Common myeloid progenitor, CD34-positive (primary cell): ENCODE measurements around the gene B4GALNT1.

Experiments
- CTCF ChIA-PET: fragments of 350-600 bp; sonication (Branson Sonifier 250); formaldehyde crosslinking; loops from one replicate; lab custom pipeline; 2021; ENCODE audit warnings: antibody characterized with exemption; lab: Charles Lee
- POLR2A ChIA-PET: fragments of 350-600 bp; sonication (Branson Sonifier 250); formaldehyde crosslinking; loops from one replicate; lab custom pipeline; 2021; ENCODE audit warnings: antibody characterized with exemption; lab: Charles Lee
- DNase-seq, 3 donors: peaks; one replicate each; pipeline versions ENCODE4 v3.0.0 to v3.0.0-alpha.2; 2013
- H3K27ac ChIP-seq, 2 experiments: 1 replicate in 1 of 2; 2 replicates in 1 of 2; pipeline ENCODE4 v1.7.0; 2013; ENCODE audit warnings: inconsistent platforms in 2 of 2, low read length in 2 of 2, mild to moderate bottlenecking in 2 of 2, low read depth in 1 of 2, moderate library complexity in 1 of 2; ENCODE audit not compliant: severe bottlenecking in 2 of 2, insufficient read depth in 1 of 2, poor library complexity in 1 of 2
- H3K27me3 ChIP-seq, 5 experiments: replicated peaks in 2 of 5; 1 replicate in 3 of 5; 2 replicates in 2 of 5; pipeline versions ENCODE4 v1.6.1 to v1.7.0; 2013; ENCODE audit warnings: low read length in 4 of 5, mild to moderate bottlenecking in 2 of 5, moderate library complexity in 2 of 5, inconsistent platforms in 1 of 5; ENCODE audit not compliant: insufficient read depth in 5 of 5, control insufficient read depth in 4 of 5
- H3K36me3 ChIP-seq, 4 experiments: 1 replicate in 2 of 4; 2 replicates in 2 of 4; pipeline versions ENCODE4 v1.6.1 to v1.7.0; 2013; ENCODE audit warnings: low read length in 3 of 4, control low read depth in 1 of 4, mild to moderate bottlenecking in 1 of 4; ENCODE audit not compliant: control insufficient read depth in 4 of 4, insufficient read depth in 4 of 4
- H3K4me1 ChIP-seq, 4 experiments: 1 replicate in 3 of 4; 2 replicates in 1 of 4; pipeline versions ENCODE4 v1.6.1 to v1.7.1; 2013; ENCODE audit warnings: low read length in 3 of 4, mild to moderate bottlenecking in 3 of 4, control low read depth in 1 of 4, inconsistent platforms in 1 of 4, moderate library complexity in 1 of 4; ENCODE audit not compliant: control insufficient read depth in 4 of 4, insufficient read depth in 4 of 4; ENCODE audit errors: control extremely low read depth in 1 of 4
- H3K4me3 ChIP-seq, 7 experiments: 1 replicate in 4 of 7; 2 replicates in 3 of 7; pipeline versions ENCODE4 v1.5.1 to v1.7.0; 2013; ENCODE audit warnings: mild to moderate bottlenecking in 7 of 7, low read length in 6 of 7, moderate library complexity in 6 of 7, inconsistent platforms in 2 of 7, low read depth in 2 of 7, control low read depth in 1 of 7; ENCODE audit not compliant: insufficient read depth in 4 of 7, control insufficient read depth in 1 of 7; ENCODE audit errors: extremely low read depth in 1 of 7
- H3K9me3 ChIP-seq, 5 experiments: 1 replicate in 4 of 5; 2 replicates in 1 of 5; pipeline versions ENCODE4 v1.6.1 to v1.7.1; 2013; ENCODE audit warnings: low read length in 4 of 5, mild to moderate bottlenecking in 2 of 5, inconsistent platforms in 1 of 5, low read depth in 1 of 5, moderate library complexity in 1 of 5; ENCODE audit not compliant: control insufficient read depth in 4 of 5, insufficient read depth in 2 of 5; ENCODE audit errors: control extremely low read depth in 1 of 5
- WGBS: methylation state at CpG from one replicate; pipeline ENCODE4 v1.1.5; 2013; ENCODE audit not compliant: insufficient coverage; 5-methylcytosine and 5-hydroxymethylcytosine counted together

Gene B4GALNT1

GRCh38 chr12:57629897-57630471 lies 3.0 kb downstream of the B4GALNT1 start:
- DNase-seq: no peak
- Histone ChIP-seq H3K4me3 (no peak overlapping the region), H3K27me3 (peaks cover 5 to 89% (median 46%) of the 10 kb centered on the region in 5 experiments), H3K9me3 (peaks cover 0 to 4% (median 0%) of the 10 kb centered on the region in 5 experiments), H3K4me1 (peaks cover 0 to 31% (median 24%) of the 10 kb centered on the region in 4 experiments), H3K27ac (no peak overlapping the region), H3K36me3 (no peaks in the 10 kb centered on the region)
- 93% methylated on average over 4 of the region's 5 CpGs for WGBS
- ChIA-PET CTCF (interaction anchor here (0.9 to 5.6 kb wide), 4 partner anchors 15 to 49 kb away, joined by 3 to 34 read pairs (median 10); no protein-coding TSS in a partner anchor), POLR2A (no interaction called here)

GRCh38 chr12:57628280-57629191 lies 4.5 kb downstream of the B4GALNT1 start:
- WGBS: 48% methylated on average over 18 of the region's 29 CpGs
- Histone ChIP-seq H3K4me1 (peaks cover 0 to 30% (median 24%) of the 10 kb centered on the region in 4 experiments), H3K36me3 (no peaks in the 10 kb centered on the region), H3K27ac (no peak overlapping the region), H3K27me3 (peaks cover 5 to 97% (median 46%) of the 10 kb centered on the region in 5 experiments), H3K9me3 (peaks cover 0 to 4% (median 0%) of the 10 kb centered on the region in 5 experiments), H3K4me3 (peak overlapping the region in 2 of 7 experiments; percentile 44 to 59)
- DNase-seq: no peak
- POLR2A ChIA-PET: no interaction called here
- CTCF ChIA-PET: interaction anchor here (0.7 to 5.6 kb wide), 10 partner anchors 9 to 85 kb away, joined by 3 to 34 read pairs (median 4); partner anchors contain the start of gene OS9

- peaks cover 5 to 99% (median 47%) of the 10 kb centered on the region in 5 experiments for H3K27me3 ChIP-seq
- peaks cover 0 to 4% (median 0%) of the 10 kb centered on the region in 5 experiments for H3K9me3 ChIP-seq
- DNase-seq: peak; percentile 32 to 70 (median 56)
- peak overlapping the region in 6 of 7 experiments; percentile 0 to 59 (median 26) for H3K4me3 ChIP-seq
- WGBS: under 1% methylated on average over 45 of the region's 67 CpGs
- H3K4me1 ChIP-seq: peaks cover 0 to 21% (median 16%) of the 10 kb centered on the region in 4 experiments
- no peak overlapping the region for H3K27ac ChIP-seq
- H3K36me3 ChIP-seq: no peaks in the 10 kb centered on the region
- ChIA-PET POLR2A (interaction anchor here (1.2 kb wide), 1 partner anchor 29 kb away, joined by 5 read pairs; no protein-coding TSS in a partner anchor), CTCF (interaction anchor here (0.6 to 5.6 kb wide), 12 partner anchors 8 to 84 kb away, joined by 3 to 34 read pairs (median 4); partner anchors contain the start of gene OS9)
These were observed 5.3 kb downstream of the B4GALNT1 start for GRCh38 chr12:57627501-57628279.

GRCh38 chr12:57626921-57627445 lies 6.0 kb downstream of the B4GALNT1 start:
- no peaks in the 10 kb centered on the region for H3K36me3 ChIP-seq
- H3K27ac ChIP-seq: no peak overlapping the region
- DNase-seq: no peak
- ChIA-PET CTCF (interaction anchor here (0.6 to 8.6 kb wide), 6 partner anchors 8 to 67 kb away, joined by 3 to 121 read pairs (median 12); partner anchors contain the start of gene OS9), POLR2A (interaction anchor here (1.2 kb wide), 1 partner anchor 30 kb away, joined by 5 read pairs; no protein-coding TSS in a partner anchor)
- no peak overlapping the region for H3K4me3 ChIP-seq
- 33% methylated on average over 2 of the region's 9 CpGs for WGBS
- H3K4me1 ChIP-seq: peaks cover 0 to 16% (median 10%) of the 10 kb centered on the region in 4 experiments
- peaks cover 0 to 4% (median 0%) of the 10 kb centered on the region in 5 experiments for H3K9me3 ChIP-seq
- H3K27me3 ChIP-seq: peaks cover 5 to 100% (median 48%) of the 10 kb centered on the region in 5 experiments

- POLR2A ChIA-PET: no interaction called here
- CTCF ChIA-PET: interaction anchor here (0.8 to 8.6 kb wide), 10 partner anchors 10 to 152 kb away, joined by 3 to 121 read pairs (median 5); partner anchors contain the start of gene OS9
- H3K27me3 ChIP-seq: peaks cover 5 to 100% (median 49%) of the 10 kb centered on the region in 5 experiments
- H3K27ac ChIP-seq: no peak overlapping the region
- H3K9me3 ChIP-seq: peaks cover 0 to 4% (median 0%) of the 10 kb centered on the region in 5 experiments
- DNase-seq: no peak
- H3K4me1 ChIP-seq: peaks cover 0 to 17% (median 14%) of the 10 kb centered on the region in 4 experiments
- 56% methylated on average over 12 of the region's 13 CpGs for WGBS
- H3K4me3 ChIP-seq: no peak overlapping the region
- no peaks in the 10 kb centered on the region for H3K36me3 ChIP-seq
These were observed 6.7 kb downstream of the B4GALNT1 start for GRCh38 chr12:57626111-57626920.
